Mammary epithelial cell (primary cell): ENCODE results near the gene KLHL13.

Source experiments
- CTCF ChIP-seq, 2 donors: IDR thresholded peaks in 1 of 2; conservative IDR thresholded peaks in 1 of 2; 2 replicates each; pipeline ENCODE4 v1.5.1; 2011 to 2012; ENCODE audit warnings: inconsistent platforms in 2 of 2, low read length in 2 of 2, mild to moderate bottlenecking in 2 of 2, control low read depth in 1 of 2, low read depth in 1 of 2; ENCODE audit not compliant: insufficient read depth in 1 of 2; ENCODE audit errors: extremely low read depth in 1 of 2
- EZH2 ChIP-seq: IDR thresholded peaks from 2 replicates; pipeline ENCODE4 v1.6.1; 2012; ENCODE audit warnings: low read length, inconsistent platforms, borderline replicate concordance

GRCh38 chrX:118016422-118016821 is 100.2 kb downstream of the KLHL13 start:
- TF ChIP-seq CTCF (conservative IDR thresholded peaks at IDR 0.05 in 1 of 2, IDR thresholded peaks at IDR 0.05 in 1 of 2; ENCODE audit: extremely low read depth in 1 of 2, insufficient read depth in 1 of 2, low read depth in 1 of 2, low read length in 2 of 2) (no peak), EZH2 (no peak)
